HG02973 (cell line): ENCODE measurements around the gene CD8B.
A peak's percentile ranks its signal among the peaks of the same experiment; 100 is the strongest.
"Not testable (repeated sequence)": the region's sequence is repeated elsewhere in the genome, so short reads cannot be mapped to it uniquely, and the experiment has no call there.

Source experiments
- ATAC-seq: cut with Tn5 transposase; IDR thresholded peaks from one replicate; pipeline ENCODE4 v1.9.1; 2021; ENCODE audit warnings: moderate library complexity; ENCODE audit not compliant: unreplicated experiment

Gene CD8B

GRCh38 chr2:86836915-86837695 lies 24.6 kb downstream of the CD8B start:
- not testable (repeated sequence) for ATAC-seq

DNA sequence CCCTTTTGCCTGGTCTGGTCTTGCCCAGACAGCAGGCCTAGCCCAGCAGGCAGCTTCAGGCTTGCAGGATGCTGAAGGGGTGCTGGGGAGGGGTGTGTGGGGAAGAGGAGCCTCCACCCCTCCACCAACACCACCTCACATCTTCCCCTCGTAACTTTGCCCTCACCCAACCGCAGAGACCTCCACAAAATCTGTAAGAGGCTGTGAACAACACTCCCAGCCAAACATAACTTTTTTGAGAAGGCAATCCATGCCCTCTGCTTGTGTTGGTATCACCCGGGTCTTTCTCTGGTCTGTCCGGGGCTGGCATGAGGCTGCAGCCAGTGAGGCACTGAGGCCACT lies 26.2 kb downstream of the CD8B start:
- ATAC-seq = not testable (repeated sequence)

DNA sequence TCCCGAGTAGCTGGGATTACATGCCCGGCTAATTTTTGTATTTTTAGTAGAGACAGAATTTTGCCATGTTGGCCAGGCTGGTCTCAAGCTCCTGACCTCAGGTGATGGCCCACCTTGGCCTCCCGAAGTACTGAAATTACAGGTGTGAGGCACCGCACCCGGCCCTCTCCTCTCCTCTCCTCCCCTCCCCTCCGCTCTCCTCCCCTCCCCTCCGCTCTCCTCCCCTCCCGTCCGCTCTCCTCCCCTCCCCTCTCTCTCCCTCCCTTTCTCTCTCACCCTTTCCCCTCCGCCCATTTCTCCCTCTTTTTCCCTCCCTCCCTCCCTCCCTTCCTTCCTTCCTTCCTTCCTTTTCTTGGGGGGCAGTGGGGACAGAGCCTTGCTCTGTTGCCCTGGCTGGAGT lies 28.4 kb downstream of the CD8B start:
- no peak for ATAC-seq

DNA sequence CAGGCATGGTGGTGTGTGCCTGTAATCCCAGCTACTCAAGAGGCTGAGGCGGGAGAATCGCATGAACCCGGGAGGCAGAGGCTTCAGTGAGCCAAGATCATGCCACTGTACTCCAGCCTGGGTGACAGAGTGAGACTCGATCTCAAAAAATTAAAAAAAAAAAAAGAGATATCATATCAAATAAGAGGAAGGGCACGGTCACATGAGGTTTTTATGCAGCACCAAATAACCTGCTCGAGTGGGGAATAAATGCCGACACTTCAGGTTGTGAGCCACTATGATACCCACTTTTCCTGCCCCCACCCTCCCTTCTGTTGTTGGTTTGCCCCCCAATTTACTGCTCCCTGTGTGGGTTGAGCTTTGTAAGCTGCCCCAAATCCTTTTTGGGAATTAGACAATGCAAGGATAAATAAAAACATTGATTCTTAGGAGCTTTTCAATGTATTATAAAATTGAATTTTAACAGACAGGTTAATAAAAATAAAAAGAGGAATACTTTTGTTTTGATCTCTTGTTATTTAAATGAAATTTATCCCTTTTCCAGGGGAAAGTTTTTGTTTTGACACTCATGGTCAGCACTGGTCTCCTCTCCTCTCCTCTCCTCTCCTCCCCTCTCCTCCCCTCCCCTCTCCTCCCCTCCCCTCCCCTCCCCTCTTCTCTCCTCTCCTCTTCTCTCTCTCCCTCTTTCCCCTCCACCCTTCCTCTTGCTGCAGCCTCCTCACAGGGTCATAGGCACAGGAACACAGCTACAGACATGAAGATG lies 29.2 kb downstream of the CD8B start:
- ATAC-seq = no peak

DNA sequence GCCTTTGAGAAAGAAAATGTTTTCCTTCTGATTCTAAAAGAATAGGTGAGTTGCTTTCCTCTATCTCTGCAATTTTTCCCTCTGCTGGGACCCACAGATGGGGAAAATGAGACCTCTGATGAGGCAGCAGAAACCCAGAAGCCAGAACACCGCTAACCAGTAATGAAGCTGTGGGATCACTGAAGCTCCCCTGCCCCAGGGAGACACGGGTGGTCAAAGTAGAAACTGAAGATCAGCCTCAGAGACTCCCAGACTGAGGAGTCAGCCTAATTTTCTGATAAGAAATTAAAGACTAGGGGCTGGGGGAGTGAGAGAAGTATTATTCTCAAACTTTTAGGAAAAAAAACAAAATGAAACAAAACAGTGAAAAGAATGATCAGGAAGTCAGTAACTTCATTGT lies 30.1 kb downstream of the CD8B start:
- no peak for ATAC-seq

DNA sequence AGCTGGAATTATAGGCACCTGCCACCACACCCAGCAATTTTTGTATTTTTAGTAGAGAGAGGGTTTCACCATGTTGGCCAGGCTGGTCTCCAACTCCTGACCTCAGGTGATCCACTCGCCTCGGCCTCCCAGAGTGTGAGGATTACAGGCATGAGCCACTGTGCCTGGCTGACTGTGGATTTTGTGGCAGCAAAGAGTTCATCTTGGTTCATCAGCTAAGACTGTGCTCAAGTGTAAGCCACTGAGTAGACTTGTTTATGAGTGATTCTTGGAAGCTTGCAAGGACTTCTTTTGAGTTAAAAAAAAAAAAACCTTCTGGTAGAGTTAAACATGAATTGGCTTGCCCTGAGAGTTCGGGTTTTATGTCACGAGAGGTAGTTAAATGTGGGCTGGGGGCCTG lies 34.7 kb downstream of the CD8B start:
- no peak for ATAC-seq

- ATAC-seq = no peak
Measured at GRCh38 chr2:86825693-86826381, 35.8 kb downstream of the CD8B start.

- no peak for ATAC-seq
Measured at GRCh38 chr2:86825036-86825692, 36.5 kb downstream of the CD8B start.

GRCh38 chr2:86822668-86823345 lies 38.9 kb downstream of the CD8B start:
- ATAC-seq = no peak

DNA sequence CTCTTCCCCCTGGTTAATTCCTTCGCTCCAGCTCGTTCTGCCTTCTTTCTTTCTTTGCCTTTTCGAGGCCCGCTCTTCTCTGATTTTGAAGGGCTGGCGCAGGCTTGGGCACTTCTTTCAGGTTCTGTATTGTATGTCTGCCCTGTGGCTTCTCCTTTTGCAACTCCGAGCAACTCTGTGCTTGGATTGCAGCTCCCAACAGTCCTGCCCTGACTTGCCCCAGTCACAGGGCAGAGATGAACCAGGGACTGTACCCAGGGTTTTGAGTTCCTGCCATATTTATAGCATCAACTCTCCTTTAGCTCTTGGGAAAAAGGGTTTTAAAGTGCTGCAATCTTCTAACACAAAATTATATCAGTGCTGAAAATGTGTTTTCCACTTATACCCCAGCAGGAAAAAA lies 39.8 kb downstream of the CD8B start:
- no peak for ATAC-seq

GRCh38 chr2:86821306-86821705 lies 40.4 kb downstream of the CD8B start:
- no peak for ATAC-seq

DNA sequence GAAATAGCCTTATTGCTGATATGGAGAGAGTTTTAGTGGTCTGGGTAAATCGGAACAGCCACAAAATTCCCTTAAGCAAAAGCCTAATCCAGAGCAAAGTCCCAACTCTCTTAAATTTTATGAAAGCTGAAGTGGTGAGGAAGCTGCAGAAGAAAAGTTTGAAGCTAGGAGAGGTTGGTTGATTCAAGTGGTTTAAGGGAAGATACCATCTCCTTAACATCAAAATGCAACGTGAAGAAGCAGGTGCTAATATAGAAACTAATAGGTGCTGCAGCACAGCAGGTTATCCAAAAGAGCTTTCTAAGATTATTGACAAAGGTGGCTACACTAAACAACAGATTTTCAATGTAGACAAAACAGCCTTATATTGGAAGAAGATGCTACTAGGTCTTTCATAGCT lies 42.7 kb downstream of the CD8B start:
- ATAC-seq = no peak

DNA sequence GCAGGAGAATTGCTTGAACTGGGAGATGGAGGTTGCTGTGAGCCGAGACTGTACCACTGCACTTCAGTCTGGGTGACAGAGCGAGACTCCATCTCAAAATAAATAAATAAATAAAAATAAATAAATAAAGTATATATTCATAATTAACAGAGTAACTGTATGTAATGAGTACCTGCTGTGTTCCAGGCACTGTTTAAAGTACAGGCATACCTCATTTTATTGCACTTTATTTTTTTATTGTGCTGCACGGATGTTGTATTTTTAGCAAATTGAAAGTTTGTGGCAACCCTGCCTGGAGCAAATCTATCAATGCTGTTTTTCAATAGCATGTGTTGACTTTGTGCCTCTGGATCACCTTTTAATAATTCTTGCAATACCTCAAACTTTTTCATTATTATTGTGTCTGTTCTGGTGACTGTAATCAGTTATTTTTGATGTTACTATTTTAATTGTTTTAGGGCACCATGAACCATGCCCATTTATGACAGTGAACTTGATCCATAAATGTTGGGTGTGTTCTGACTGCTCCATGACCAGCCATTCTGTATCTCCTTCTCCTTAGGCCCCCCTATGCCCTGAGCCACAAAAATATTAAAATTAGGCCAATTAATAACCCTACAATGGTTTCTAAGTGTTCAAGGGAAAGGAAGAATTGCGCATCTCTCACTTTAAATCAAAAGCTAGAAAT lies 43.4 kb downstream of the CD8B start:
- ATAC-seq = no peak

- ATAC-seq = no peak
Measured at GRCh38 chr2:86815611-86816010, 46.1 kb downstream of the CD8B start.

DNA sequence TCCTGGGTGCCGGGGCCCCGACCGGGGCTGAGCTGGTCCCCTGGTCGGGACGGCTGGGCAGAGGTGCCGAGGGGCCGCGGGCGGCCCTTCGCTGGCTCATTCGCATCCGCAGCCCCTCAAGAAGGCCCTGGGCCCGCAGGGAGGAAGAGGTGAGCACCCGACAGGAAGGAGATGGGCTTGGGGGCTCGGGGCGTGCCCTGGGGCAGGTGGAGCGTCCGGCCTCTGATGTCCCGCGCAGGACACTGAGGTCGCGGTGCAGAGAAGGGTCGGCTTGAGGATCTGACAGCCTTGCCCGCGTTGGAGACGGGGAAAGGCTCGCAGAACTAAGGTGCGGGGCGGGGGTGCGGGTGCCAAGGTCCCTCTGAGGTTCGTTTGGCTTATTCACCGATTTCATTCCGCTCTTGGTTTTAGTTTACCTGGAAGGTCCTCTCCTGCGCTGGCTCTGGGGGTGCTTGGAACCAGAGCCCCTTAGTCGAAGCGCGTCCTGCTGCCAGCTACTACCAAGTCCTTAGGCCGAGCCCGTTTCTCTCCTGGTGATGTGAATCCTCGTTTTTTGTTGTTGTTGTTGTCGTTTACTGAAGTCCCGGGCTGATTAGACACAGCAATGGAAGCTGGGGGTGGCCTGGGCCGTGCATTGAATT lies 52.1 kb downstream of the CD8B start:
- no peak for ATAC-seq

DNA sequence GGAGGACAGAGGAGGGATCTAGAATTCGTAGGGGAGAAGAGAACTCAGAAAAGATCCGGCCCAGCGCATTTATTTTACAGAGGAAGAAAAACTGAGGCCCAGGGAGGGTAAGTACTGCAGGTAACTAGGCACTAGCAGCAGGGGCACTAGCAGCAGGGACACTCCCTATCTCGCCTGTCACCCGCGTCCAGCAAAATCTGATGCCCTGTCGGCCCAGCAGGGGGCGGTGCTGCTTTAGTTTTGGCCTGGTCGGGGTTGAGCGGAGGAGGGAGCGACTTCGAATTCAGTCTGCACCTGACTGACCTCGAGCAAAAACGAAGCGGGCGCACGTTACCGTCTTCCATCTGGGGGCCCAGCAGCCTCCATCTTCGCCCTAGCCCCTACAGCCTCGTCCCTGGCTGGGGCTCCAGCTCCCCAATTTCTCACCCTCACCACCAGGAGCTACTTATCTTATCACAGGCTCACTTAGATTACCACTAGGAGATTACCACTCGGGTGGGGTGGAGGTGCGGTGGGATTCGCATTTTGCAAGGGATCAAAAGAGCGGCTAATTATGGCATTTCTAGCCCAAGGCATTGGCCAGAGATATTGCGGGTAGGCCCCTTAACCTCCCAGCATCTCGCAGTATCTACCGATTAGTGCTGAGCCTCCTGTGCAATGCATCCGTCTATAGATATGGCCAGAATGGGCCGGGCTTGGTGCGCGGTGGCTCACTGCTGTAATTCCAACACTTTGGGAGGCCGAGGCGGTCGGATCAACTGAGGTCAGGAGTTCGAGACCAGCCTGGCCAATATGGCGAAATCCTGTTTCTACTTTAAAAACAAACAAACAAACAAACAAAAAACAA lies 53.1 kb downstream of the CD8B start:
- ATAC-seq = peak; percentile 91

GRCh38 chr2:86807468-86808275 lies 54.0 kb downstream of the CD8B start:
- ATAC-seq = no peak

DNA sequence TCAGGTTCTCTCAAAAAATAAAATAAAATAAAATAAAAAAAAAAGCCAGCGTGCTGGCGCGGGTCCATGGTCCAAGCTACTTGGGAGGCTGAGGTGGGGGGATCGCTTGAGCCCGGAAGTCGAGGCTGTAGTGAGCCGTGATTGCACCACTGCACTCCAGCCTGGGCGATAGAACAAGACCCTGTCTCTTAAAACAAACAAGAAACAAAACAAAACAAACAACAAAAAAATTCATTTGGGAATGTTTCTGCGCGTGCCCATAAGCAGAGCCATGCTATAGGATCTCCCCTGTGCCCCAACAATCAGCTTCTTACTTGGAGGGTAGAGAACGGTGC lies 54.6 kb downstream of the CD8B start:
- no peak for ATAC-seq
